Right renal pelvis (tissue), 4 donors: ENCODE results near the gene SLC49A3. TPM values are rescaled to one million over a fixed set of nuclear protein-coding genes. Genes with fewer than 3 reads are reported as not detected.
"Not testable (repeated sequence)": the region's sequence is repeated elsewhere in the genome, so short reads cannot be mapped to it uniquely, and the experiment has no call there.

Experiments used
- DNase-seq, 4 donors: peaks; one replicate each; pipeline ENCODE4 v3.0.0-alpha.2; 2013; ENCODE audit warnings: low read depth in 4 of 4, low spot score in 3 of 4, missing footprints in 1 of 4
- polyA plus RNA-seq, 4 donors: library from polyadenylated mRNA; unstranded; fragments of 120-200 nt; gene quantifications; one replicate each; pipeline ENCODE4 v1.2.1, GENCODE V29; 2013; ENCODE audit not compliant: insufficient read length in 4 of 4

The SLC49A3 gene
- polyA plus RNA-seq, 4 donors: 3.5 to 6.6 (median 4.2) TPM

DNA sequence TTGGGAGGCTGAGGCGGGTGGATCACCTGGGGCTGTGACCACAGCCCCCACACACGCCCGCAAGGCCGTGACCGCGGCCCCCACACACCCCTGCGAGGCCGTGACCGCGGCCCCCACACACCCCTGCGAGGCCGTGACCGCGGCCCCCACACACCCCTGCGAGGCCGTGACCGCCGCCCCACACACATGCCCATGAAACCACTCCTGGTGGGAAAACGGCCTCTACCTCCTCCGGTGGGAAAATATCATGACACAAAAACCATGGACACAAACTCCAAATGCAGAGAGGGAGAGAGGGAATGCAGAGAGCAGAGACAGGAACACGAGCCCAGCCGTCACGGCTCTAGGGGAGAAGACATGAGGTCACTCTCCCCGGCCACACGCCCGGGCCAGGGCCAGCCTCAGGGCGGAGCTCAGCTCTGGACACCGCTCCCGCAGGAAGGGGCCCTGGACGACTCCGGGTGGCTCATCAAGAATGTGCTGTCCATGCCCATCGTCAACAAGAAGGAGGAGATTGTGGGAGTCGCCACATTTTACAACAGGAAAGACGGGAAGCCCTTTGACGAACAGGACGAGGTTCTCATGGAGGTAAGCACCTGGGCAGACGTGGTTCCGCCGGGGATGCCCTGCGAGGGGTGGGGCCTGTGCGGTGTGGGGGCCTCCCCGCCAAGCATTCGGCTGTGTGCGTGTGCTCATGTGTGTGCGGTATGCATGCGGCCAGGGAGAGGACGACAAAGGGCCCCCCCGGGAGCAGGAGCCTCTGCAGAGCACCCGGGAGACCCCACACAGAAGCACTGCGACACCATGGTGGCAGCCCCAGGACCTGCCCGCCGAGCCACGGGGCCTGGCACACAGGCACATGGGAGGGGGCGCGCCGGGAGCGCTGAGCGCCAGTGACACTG lies 32.3 kb downstream of the SLC49A3 start:
- DNase-seq: no peak

DNA sequence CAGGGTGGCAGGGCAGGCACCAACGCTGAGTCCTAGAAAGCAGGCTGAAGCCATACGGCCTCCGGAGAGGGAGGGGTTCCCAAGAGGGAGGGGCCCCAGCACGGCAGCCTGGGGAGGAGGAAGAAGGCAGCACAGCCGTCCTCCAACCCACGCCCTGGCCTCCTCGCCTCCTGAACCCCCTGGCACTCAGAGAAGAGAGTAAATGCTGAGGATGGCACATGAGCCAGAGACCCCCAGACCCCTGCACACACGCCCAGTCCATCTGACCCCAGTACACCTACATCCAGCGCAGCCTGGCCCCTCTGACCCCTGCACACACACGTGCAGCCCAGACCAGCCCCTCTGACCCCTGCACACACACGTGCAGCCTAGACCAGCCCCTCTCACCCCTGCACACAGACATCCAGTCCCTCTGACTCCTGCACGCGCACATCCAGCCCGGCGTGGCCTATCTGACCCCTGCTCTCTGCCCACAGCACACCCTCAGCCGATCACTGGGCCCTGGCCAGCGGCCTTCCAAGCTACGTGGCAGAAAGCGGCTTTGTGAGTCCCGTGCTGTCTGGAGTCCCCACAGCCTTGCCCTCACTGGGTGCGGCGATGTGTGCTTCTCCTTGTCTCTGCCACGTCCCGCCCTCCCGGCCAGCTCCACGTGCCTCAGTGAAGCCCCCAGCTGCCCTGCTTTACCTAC lies 33.3 kb downstream of the SLC49A3 start:
- DNase-seq: no peak

DNA sequence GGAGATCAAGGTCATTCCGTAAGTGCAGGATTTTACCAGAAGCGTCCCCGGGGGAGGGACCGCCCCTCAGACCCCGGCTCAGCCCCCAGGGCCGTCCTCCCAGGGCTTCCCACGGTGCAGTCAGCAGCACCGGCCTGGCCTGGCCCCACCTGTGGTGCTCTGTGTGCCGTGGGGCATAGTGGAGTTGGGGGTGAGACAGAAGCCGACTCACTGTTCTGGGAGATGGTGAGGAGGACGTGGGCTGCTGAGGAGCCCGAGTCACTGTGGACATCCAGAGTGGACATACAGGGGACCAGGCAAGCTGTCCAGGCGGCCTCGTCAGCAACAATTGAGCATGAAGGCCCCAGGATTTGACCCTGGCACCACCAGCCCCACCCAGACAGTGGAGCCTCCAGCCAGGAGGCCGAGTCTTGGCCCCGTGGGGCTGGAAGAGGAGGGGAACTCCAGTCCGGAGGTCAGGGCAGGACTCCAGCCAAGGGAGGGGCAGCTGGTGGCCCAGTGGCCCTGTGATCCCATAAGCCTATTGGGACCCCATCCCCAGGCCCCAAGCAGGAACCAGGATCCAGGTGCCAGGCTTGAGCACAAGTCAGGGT lies 34.0 kb downstream of the SLC49A3 start:
- no peak for DNase-seq

DNA sequence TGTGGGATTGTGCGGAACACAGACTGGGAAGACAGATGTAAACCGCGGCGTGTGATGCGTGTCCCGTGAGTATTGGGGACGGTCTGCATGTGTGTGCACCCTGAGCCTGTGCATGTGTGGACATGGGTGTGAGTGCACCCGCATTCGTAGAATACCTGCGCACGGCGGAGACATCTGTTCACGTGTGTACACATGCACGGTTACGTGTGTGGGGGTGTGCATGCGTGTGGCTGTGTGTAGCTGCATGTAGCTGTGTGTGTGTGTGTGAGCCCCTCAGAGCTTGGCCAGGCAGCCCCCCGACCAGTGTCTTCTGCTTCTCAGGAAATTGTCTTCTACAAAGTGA lies 34.5 kb downstream of the SLC49A3 start:
- DNase-seq: no peak

DNA sequence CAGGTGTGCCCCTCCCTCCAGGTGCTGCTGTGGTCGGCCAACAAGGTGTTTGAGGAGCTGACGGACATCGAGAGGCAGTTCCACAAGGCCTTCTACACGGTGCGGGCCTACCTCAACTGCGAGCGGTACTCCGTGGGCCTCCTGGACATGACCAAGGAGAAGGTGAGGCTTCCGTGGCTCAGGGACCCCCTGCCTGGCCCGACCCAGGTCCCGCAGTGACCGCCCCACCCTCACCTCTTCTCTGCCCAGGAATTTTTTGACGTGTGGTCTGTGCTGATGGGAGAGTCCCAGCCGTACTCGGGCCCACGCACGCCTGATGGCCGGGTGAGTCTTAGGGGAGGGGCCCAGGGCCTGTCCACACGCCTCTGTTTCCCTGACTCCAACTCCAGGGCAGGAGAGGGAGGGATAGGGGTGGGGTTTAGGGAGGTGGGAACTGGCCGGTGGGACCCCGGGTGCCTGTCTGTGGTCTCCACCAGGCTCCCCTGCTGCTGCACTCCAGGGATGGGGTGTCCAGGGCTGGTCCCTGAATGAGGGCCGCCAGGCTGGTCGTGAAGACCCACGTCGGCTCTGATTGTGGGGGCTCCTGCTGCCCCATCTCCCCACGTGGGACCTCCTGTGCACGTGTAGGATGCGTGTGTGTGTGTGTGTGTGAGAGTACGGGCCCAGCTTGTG lies 35.0 kb downstream of the SLC49A3 start:
- no peak for DNase-seq

DNA sequence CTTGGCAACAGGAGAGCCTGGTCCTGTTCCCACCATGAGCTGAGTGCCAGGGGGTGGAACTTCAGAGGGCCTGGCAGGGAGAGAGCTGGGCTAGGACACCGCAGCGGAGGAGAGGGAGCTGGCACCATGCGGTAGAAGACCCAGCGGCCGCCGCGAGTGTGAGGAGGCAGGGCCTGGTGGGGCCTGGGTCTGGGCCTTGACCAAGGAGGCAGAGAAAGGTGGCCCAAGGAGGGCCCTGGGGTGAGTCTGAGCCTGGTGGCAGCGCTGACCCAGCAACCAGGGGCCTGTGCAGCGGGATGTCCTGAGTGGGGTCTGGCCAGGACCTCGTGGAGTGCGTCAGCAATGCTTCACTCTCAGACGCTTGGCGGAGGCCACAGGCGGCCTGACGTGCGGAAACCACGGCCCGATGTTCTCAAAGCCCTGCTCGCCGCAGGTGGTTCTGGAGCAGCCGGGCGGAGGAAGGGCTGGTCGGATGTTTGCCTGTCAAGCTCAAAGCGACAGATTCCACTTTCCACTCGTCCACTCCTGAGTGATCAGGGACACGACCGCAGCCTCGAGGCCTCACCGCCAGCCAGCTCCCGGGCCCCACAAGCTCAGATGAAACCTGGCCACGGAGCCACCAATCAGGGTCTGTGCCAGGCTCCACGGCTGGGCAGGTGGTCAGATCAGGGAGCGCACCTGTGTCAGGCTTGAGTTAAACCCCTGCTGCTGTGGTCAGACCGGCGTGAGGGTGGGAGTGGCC lies 35.7 kb downstream of the SLC49A3 start:
- no peak for DNase-seq

DNA sequence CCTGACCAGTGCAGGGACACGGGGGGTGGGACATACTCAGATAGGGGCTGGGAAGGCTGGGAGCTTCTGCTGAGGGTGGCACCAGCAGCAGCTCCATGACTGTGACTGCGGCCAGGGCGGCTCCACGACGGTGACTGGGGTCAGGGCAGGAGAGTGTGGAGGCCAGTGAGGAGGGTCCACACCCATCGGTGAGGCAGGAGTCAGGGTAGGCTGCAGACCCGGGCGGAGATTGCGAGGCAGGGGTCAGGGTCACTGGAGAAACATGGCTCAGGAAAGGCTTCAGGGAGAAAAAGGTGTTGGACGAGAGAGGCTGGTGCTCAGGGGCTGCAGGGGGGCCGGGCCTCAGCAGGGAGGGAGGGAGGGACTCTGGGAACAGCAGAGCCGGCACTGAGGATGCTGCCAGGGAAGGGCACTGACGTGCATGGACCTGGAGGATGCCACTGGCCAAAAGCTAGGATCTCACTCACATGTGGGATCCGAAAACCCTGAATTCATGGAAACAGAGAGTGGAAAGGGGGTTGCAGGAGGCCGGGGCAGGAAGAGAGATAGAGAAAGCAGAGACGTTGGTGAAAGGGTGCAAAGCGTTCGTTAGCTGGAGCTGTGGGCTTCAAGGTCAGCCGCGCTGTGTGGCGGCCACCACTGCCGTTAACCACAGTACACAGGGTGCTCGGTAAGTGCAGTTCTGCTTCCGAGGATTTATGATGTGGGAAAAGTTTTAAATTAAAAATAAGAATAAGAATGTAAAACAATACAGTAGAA lies 36.9 kb downstream of the SLC49A3 start:
- no peak for DNase-seq

DNA sequence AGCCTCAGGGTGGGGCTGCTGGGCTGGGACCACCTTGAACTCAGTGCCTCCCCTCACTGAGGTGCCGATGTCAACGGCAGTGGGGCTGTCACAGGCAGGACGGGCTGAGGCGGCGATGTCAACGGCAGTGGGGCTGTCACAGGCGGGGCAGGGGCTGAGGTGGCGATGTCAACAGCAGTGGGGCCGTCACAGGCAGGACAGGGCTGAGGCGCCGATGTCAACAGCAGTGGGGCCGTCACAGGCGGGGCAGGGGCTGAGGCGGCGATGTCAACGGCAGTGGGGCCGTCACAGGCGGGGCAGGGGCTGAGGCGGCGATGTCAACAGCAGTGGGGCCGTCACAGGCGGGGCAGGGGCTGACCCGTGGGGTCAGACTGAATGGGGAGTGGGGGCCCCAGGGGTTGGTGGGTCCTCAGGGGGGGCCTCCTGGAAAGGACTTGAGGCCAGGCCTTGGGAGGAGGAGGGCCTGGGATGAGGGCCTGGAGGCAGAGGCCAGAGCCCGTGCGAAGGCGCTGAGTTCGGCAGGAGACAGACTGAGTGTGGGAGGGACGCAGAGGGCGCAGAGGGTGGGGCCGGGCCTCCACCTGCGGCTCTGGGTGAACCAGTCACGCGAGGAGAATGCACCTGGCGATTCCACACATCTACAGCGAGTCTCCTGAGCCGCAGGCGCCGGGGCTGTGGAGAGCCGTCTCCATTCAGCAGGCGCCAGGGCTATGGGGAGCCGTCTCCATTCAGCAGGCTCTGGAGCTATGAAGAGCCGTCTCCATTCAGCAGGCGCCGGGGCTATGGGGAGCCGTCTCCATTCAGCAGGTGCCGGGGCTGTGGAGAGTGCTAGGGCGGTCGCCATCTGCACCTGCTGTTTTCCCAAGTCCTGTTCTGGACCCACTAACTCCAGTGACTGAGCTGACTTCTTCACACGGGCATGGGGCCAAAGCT lies 37.7 kb downstream of the SLC49A3 start:
- DNase-seq: no peak

DNA sequence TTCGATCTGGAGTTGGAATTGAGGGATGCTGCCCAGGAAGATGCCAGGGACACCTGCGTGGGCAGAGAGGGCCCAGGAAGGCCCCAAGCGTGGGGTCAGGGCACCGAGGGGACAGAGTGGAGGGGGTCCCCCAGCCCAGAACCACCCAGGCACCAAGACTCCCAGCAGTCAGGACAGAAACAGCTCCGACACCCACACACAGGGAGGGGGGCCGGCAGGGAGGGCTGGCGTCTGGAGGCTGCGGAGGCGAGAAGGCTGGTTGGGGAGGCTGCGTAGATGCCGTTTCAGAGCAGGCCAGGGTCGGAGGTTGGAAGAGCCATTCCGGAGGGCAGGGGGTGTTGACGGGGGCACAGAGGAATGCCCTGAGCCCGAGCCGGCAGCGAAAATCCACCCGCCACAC lies 38.5 kb downstream of the SLC49A3 start:
- no peak for DNase-seq

DNA sequence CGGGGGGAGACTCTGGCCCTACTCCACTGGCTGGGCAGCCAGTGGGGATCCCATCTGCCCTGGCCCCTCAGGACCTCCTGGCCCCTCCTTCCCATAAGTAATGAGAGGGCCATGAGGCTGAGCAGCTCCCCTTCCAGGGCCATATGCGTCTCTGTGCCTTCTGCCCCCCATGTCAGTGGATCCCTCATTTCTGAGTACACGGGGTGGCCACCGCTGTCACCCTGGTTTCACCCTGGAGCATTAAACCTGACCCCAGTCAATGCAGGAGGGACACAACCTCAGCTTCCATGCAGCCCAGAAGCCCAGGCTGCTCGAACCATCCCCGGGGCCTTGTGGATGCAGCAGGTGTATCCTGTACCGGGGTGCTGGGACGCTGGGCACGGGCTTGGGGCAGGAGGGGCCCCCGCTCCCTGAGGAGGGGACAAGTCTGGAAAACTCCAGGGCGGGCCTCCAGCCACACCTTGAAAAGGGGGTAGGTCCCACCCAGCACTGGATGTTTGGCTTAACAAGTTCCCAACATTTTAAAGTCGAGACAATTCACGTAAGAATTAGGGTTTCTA lies 39.1 kb downstream of the SLC49A3 start:
- DNase-seq: no peak

DNA sequence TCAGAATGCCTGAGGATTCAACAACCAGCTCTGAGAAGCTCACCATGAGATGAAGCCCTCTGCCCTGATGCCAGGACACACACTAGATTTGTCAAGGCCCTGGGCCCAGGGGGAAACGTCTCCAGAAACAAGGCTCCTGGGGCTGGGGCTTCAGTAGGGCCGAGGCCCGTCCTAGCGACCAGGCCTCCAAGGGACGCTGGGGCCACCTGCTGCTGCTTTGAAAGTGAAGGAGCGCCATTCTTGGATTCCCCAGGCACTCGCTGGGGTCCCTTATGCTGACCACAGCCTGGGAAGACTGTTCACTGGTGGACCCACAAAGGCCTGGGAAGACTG lies 39.7 kb downstream of the SLC49A3 start:
- no peak for DNase-seq

DNA sequence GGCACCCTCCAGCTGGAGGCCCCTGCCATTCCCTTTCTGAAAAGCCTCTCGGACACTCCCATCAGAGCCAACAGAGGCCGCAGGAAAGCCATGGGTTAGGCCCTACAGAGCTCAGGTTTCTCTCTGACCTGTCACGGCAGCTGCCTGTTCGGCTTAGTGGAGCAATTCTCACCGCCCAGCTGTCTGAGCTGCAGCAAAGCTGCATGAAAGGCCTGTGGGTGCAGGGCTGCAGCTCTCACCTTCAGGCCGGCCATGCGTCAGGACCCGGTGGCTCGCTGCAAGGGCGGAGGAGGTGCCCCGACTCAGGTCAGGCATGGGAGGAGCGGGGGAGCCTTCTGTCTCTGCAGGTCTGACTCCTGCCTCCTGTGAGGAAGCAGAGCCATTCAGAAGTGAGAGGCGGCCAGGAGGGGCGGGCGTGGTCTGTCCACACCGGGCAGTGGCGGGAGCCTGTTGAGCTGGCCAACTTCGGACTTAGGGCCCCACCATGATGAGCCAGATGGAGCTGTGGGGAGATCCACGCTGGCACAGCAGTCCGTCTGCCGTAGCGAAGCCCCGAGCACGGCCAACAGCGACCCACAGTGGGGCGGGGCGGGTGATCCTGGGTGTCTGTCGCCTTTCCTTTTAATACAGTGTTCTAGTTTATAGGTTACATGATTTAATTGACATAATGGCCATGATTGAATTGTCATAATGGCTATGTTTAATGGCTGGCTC lies 40.2 kb downstream of the SLC49A3 start:
- DNase-seq: peak in 1 of 4 donors; percentile 44

DNA sequence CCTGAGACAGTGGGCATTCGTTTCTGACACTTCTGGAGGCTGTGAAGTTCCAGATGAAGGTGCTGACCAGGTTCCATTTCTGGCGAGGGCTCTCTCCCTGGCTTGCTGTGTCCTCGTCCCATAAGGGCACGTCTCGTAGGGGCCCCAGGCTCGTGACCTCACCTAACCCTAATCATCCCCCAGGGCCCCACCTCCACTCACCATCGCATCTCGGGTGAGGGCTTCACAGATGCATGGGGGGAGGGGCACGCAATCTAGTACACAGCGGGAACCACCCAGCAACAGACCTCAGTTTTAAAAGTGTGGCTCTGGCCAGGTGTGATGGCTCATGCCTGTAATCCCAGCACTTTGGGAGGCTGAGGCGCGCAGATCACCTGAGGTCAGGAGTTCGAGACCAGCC lies 41.5 kb downstream of the SLC49A3 start:
- DNase-seq: no peak

DNA sequence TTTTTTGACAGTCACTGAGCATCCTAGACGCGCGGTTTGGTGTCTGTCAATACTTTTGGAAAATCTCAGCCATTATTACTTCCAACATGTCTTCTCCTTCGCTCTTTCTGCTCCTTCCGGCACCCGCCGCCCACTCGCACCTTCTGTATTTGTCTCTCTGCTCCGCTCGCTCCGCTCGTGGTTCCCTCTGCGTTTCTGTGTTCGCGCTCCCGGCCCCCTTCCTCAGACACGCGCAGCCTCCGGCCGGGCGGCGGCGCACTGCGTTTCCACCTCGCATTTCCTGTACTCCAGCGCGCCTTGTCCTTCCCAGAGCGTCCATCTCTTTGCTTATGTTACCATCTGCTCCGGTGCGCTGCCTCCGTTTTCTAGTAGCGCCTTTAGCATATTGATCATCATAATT lies 42.5 kb downstream of the SLC49A3 start:
- DNase-seq: no peak

DNA sequence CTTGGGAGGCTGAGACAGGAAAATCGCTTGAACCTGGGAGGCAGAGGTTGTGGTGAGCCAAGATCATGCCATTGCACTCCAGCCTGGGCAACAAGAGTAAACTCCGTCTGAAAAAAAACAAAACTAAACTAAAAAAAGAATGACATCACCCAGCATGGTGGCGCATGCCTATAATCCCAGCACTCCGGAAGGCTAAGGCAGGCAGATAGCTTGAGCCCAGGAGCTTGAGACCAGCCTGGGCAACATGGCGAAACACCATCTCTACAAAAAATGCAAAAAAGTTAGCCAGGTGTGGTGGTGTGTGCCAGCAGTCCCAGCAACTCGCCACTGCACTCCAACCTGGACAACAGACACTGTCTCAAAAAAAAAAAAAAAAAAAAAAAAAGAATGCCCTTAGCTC lies 46.6 kb downstream of the SLC49A3 start:
- DNase-seq: not testable (repeated sequence)

DNA sequence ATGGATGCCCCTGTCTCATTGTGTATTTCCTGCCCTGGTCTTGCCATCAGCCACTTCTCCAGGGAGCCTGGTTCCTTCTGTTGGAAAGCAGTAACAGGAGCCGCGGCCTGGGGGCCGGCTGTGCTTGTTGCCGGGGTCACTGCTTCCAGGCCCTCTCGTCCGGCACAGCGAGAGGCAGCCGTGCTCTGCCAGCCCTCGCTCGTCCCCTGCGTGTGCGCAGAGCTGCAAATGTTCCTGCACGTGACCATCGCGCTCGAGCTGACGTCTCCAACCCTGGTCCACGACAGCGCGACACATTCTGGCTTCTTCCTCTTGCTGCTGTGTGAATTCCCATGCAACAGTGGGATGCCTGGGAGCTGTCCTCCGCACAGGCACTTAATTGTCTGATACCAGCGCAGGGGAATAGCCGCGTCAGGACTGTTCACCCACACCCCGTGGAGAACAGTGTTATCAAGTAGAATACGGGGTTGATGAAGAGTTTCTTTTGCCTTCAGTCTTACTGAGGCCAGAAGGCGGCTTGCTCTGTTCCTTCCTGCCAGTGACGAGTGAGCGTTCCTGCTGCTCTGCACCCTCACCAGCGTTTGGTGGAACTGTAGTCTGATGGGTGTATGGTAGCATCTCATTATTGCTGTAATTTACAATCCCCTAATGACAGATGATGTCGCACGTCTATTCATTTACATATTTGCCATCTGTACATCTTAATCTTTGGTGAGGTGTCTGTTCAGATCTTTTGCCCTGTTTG lies 51.2 kb downstream of the SLC49A3 start:
- DNase-seq: no peak

DNA sequence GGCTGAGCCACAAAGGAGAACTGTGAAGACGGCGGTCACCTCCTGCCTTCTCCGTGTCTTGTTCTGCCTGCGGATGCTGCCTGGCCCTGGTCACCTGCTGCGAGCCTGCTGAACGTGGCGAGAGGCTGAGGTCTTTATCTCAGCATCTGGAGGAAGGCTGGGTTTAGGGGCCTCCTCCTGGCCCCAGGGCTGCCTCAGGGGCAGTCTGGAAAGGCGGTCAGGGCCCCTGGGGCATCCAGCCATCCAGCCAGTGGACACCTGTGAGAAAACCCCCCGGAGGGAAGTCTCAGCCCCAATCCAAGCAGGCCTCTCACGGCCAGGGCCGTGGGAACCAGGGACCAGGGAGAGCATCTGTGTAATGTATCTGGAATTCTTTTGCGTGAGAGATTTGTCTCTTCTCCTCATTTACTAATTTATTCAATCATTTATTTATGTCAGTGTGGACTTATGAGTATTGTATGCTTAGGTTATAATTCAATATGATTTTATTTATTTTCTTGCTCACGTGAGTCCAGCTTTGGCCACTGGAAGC lies 52.3 kb downstream of the SLC49A3 start:
- no peak for DNase-seq
